Caco-2 (cell line): Measurements from ENCODE around the gene TDRD10. TPM values are rescaled to one million over a fixed set of nuclear protein-coding genes. Genes with fewer than 3 reads are reported as not detected.

ENCODE experiments used
- BruUV-seq: library from RNA; stranded (reverse); fragments of 400-500 nt; replicated peaks from 2 replicates; lab custom pipeline; 2021; lab: Mats Ljungman, UMichigan
- CTCF ChIA-PET: fragments of 300-600 bp; sonication (Branson Sonifier 250); formaldehyde crosslinking; loops from one replicate; lab custom pipeline; 2022; ENCODE audit warnings: antibody characterized with exemption; lab: Charles Lee
- POLR2A ChIA-PET: fragments of 300-600 bp; sonication (Branson Sonifier 250); formaldehyde crosslinking; loops from one replicate; lab custom pipeline; 2022; ENCODE audit warnings: antibody characterized with exemption; lab: Charles Lee
- DNase-seq, 2 experiments: peaks; one replicate each; pipeline versions ENCODE4 v3.0.0 to v3.0.0-alpha.2; 2020 to 2022
- H3K27me3 ChIP-seq: replicated peaks from 2 replicates; pipeline ENCODE4 v1.6.0; 2011; ENCODE audit warnings: low read length; ENCODE audit not compliant: control insufficient read depth, insufficient read depth
- H3K36me3 ChIP-seq: 2 replicates; pipeline ENCODE4 v1.5.1; 2011; ENCODE audit warnings: low read length; ENCODE audit not compliant: control insufficient read depth, insufficient read depth
- H3K4me1 ChIP-seq: fragments of 250-450 bp; sonication (Bioruptor Pico); 2 replicates; pipeline ENCODE4 v1.5.1; 2020; ENCODE audit warnings: mild to moderate bottlenecking
- H3K4me3 ChIP-seq: 2 replicates; pipeline ENCODE4 v1.5.1; 2011; ENCODE audit warnings: low read depth, mild to moderate bottlenecking, control low read depth, low read length
- H3K9me3 ChIP-seq: fragments of 250-450 bp; sonication (Bioruptor Pico); 2 replicates; pipeline ENCODE4 v1.5.1; 2020; ENCODE audit warnings: mild to moderate bottlenecking, moderate library complexity
- H3K27ac Mint-ChIP-seq: one replicate; pipeline ENCODE4 v1.8.0; 2022; ENCODE audit warnings: mixed read lengths; ENCODE audit not compliant: unreplicated experiment
- H3K27me3 Mint-ChIP-seq: one replicate; pipeline ENCODE4 v1.8.0; 2022; ENCODE audit warnings: mixed read lengths; ENCODE audit not compliant: insufficient read depth, unreplicated experiment
- H3K36me3 Mint-ChIP-seq: one replicate; pipeline ENCODE4 v1.8.0; 2022; ENCODE audit warnings: mild to moderate bottlenecking, mixed read lengths; ENCODE audit not compliant: insufficient read depth, unreplicated experiment
- H3K4me1 Mint-ChIP-seq: one replicate; pipeline ENCODE4 v1.8.0; 2022; ENCODE audit warnings: low read depth, mixed read lengths; ENCODE audit not compliant: unreplicated experiment
- H3K4me3 Mint-ChIP-seq: one replicate; pipeline ENCODE4 v1.8.0; 2022; ENCODE audit warnings: mild to moderate bottlenecking, moderate library complexity, mixed read lengths; ENCODE audit not compliant: unreplicated experiment
- H3K9me3 Mint-ChIP-seq: one replicate; pipeline ENCODE4 v1.8.0; 2022; ENCODE audit warnings: mixed read lengths; ENCODE audit not compliant: unreplicated experiment
- intact Hi-C: fragments of 100-400 bp; cut with micrococcal nuclease; formaldehyde crosslinking; loops from one replicate; pipeline ENCODE4 v1.10.0; 2022; ENCODE audit not compliant: unreplicated experiment
- total RNA-seq: library from RNA; stranded (reverse); gene quantifications from 2 replicates; pipeline ENCODE4 v1.2.3, GENCODE V29; 2022
- TF ChIP-seq, protein P1 (sequence below), 2 experiments: fragments of 200-600 bp in 1 of 2; IDR thresholded peaks; 1 replicate in 1 of 2; 2 replicates in 1 of 2; pipeline versions ENCODE4 v1.5.1 to v1.8.0; 2011 to 2022; ENCODE audit warnings: antibody characterized with exemption in 1 of 2, control low read depth in 1 of 2, inconsistent platforms in 1 of 2, low read depth in 1 of 2, low read length in 1 of 2, mild to moderate bottlenecking in 1 of 2, moderate library complexity in 1 of 2; ENCODE audit not compliant: insufficient read depth in 1 of 2, severe bottlenecking in 1 of 2, unreplicated experiment in 1 of 2

Gene TDRD10
- total RNA-seq, 1 experiment from 2014 or later, result not detected

DNA sequence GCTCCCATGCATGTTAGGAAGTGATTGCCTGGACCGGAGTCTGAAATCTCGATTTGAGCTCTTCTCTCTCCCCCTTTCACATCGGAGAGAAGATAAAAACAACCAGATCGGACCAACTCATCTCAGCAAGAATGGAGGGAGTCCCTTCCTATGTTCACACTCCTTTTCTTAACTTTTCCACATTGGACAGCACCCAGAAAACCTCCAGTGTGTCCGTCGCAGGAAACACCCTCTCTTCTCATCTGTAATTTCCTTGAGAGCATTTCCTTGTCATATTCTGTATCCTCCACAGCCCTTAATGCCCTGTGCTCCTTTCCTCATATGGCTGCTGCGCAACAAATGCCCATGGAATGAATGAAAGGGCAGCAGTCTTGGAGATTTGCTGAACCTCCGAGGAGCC lies 1.5 kb upstream of the TDRD10 start:
- Histone ChIP-seq H3K36me3 (no peaks in the 10 kb centered on the region), H3K4me1 (0 out of 2 replicates have a peak, but pooled peaks cover 13% of the 10 kb centered on the region), H3K9me3 (peaks cover 3% of the 10 kb centered on the region; the same call in 1 of the 2 replicates), H3K27me3 (peaks cover 4% of the 10 kb centered on the region; the same call in 1 of the 2 replicates), H3K4me3 (no peak overlapping the region)
- H3K9me3 Mint-ChIP-seq, result no peaks in the 10 kb centered on the region
- no peak overlapping the region for H3K4me3 Mint-ChIP-seq
- TF ChIP-seq, protein P1, sequence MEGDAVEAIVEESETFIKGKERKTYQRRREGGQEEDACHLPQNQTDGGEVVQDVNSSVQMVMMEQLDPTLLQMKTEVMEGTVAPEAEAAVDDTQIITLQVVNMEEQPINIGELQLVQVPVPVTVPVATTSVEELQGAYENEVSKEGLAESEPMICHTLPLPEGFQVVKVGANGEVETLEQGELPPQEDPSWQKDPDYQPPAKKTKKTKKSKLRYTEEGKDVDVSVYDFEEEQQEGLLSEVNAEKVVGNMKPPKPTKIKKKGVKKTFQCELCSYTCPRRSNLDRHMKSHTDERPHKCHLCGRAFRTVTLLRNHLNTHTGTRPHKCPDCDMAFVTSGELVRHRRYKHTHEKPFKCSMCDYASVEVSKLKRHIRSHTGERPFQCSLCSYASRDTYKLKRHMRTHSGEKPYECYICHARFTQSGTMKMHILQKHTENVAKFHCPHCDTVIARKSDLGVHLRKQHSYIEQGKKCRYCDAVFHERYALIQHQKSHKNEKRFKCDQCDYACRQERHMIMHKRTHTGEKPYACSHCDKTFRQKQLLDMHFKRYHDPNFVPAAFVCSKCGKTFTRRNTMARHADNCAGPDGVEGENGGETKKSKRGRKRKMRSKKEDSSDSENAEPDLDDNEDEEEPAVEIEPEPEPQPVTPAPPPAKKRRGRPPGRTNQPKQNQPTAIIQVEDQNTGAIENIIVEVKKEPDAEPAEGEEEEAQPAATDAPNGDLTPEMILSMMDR (IDR thresholded peaks at IDR 0.05; ENCODE audit: insufficient read depth in 1 of 2, low read depth in 1 of 2, low read length in 1 of 2, severe bottlenecking in 1 of 2, unreplicated experiment in 1 of 2), result no peak
- no peak for DNase-seq
- peaks cover 7% of the 10 kb centered on the region for H3K4me1 Mint-ChIP-seq
- H3K36me3 Mint-ChIP-seq, result peaks cover 6% of the 10 kb centered on the region
- intact Hi-C loops, result no loop called here
- POLR2A ChIA-PET, result no interaction called here
- CTCF ChIA-PET, result no interaction called here
- peaks cover 22% of the 10 kb centered on the region for H3K27me3 Mint-ChIP-seq
- no TSS peak for BruUV-seq
- no peak overlapping the region for H3K27ac Mint-ChIP-seq

DNA sequence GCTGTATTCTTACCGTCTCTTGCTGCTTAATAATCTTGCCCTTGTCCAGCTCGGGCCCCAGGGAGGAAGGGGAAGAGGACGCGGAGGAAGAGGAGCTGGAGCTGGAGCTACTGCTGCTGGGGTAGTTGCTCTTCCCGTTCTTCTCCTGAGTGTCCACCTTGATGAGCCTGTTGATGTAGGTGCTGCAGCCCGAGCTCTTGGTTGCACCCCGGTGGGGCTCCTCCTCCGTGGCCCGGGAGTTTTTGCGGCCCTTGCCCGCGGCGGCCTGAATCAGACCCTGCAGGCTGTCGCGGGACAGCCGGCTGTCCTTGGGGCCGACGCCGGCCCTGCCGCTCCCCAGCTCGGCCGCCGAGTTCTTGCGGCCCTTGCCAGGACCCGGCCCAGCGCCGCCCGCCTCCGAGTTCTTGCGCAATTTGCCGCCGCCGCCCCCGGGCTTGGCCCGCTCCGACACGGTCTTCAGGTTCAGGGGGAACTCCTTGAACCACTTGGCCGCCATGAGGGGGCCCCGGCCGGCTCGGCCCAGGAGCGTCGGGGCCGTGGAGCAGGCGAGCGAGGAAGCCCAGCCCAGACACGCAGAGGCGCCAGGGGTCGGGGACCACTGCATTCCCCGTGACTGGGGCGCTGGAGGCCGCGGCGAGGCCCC lies 475 bp upstream of the TDRD10 start:
- peak overlapping the region; percentile 72 for H3K4me3 Mint-ChIP-seq
- intact Hi-C loops, result no loop called here
- H3K36me3 Mint-ChIP-seq, result peaks cover 6% of the 10 kb centered on the region
- H3K9me3 ChIP-seq, result peaks cover 3% of the 10 kb centered on the region; the same call in 1 of the 2 replicates
- peaks cover 7% of the 10 kb centered on the region for H3K4me1 Mint-ChIP-seq
- BruUV-seq, result no TSS peak
- peaks cover 22% of the 10 kb centered on the region for H3K27me3 Mint-ChIP-seq
- CTCF ChIA-PET, result interaction anchor here (0.5 kb wide), 1 partner anchor 589 kb away, joined by 5 read pairs; no protein-coding TSS in a partner anchor
- no peak overlapping the region for H3K27ac Mint-ChIP-seq
- H3K36me3 ChIP-seq, result no peaks in the 10 kb centered on the region
- TF ChIP-seq, protein P1 (IDR thresholded peaks at IDR 0.05; ENCODE audit: insufficient read depth in 1 of 2, low read depth in 1 of 2, low read length in 1 of 2, severe bottlenecking in 1 of 2, unreplicated experiment in 1 of 2), result no peak
- H3K4me3 ChIP-seq, result peak overlapping the region; percentile 34
- POLR2A ChIA-PET, result no interaction called here
- peak in 1 of 2 experiments; percentile 31 for DNase-seq
- no peaks in the 10 kb centered on the region for H3K9me3 Mint-ChIP-seq
- H3K27me3 ChIP-seq, result peaks cover 4% of the 10 kb centered on the region; the same call in 1 of the 2 replicates
- H3K4me1 ChIP-seq, result 0 out of 2 replicates have a peak, but pooled peaks cover 13% of the 10 kb centered on the region

DNA sequence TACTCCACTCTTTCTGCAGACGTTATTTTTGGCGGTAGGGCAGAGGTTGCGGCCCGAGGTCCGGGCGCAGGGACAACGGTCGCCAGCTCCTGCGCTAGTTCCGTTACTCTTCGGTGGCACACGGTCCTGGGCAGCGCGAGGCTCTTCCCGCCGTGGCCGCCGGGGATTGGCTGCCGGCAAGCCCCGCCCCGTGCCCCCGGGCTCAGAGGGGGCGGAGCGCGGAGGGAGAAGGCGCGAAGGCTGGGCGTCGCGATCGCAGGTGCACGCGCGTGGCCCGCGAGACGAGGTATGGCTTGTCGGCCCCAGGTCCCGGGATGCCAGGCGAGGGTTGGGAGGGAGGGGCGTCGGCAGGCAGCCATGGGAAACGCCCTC lies 711 bp downstream of the TDRD10 start:
- Histone ChIP-seq H3K9me3 (peaks cover 3% of the 10 kb centered on the region; the same call in 1 of the 2 replicates), H3K4me3 (no peak overlapping the region), H3K4me1 (0 out of 2 replicates have a peak, but pooled peaks cover 7% of the 10 kb centered on the region), H3K36me3 (no peaks in the 10 kb centered on the region), H3K27me3 (peaks cover 4% of the 10 kb centered on the region; the same call in 1 of the 2 replicates)
- Mint-ChIP-seq H3K27me3 (peaks cover 26% of the 10 kb centered on the region), H3K27ac (no peak overlapping the region), H3K4me3 (no peak overlapping the region), H3K4me1 (no peaks in the 10 kb centered on the region), H3K9me3 (no peaks in the 10 kb centered on the region), H3K36me3 (no peaks in the 10 kb centered on the region)
- DNase-seq, result no peak
- intact Hi-C loops, result no loop called here
- CTCF ChIA-PET, result interaction anchor here (0.8 kb wide), 1 partner anchor 22 kb away, joined by 3 read pairs; no protein-coding TSS in a partner anchor
- TF ChIP-seq, protein P1 (IDR thresholded peaks at IDR 0.05; ENCODE audit: insufficient read depth in 1 of 2, low read depth in 1 of 2, low read length in 1 of 2, severe bottlenecking in 1 of 2, unreplicated experiment in 1 of 2), result no peak
- no TSS peak for BruUV-seq
- POLR2A ChIA-PET, result no interaction called here
